WTC11 (cell line): ENCODE measurements around the gene BMP4. TPM values are rescaled to one million over a fixed set of nuclear protein-coding genes. Genes with fewer than 3 reads are reported as not detected.

Source experiments
- ATAC-seq: fragments of 200-7000 bp; cut with Tn5 transposase; 2 replicates; pipeline ENCODE4 v1.10.0; 2021; ENCODE audit warnings: mild to moderate bottlenecking, moderate library complexity
- CTCF ChIA-PET: fragments of 300-600 bp; sonication (Branson Sonifier 250); formaldehyde crosslinking; loops from one replicate; lab custom pipeline; 2021; ENCODE audit warnings: antibody characterized with exemption; lab: Charles Lee
- POLR2A ChIA-PET: fragments of 350-600 bp; sonication (Branson Sonifier 250); formaldehyde crosslinking; loops from one replicate; lab custom pipeline; 2021; ENCODE audit warnings: antibody characterized with exemption; lab: Charles Lee
- DNase-seq: peaks from one replicate; pipeline ENCODE4 v3.0.0; 2021; ENCODE audit warnings: low spot score
- H3K27ac Mint-ChIP-seq: 2 replicates; pipeline ENCODE4 v1.8.0; 2021; ENCODE audit warnings: mixed read lengths
- H3K27me3 Mint-ChIP-seq: 2 replicates; pipeline ENCODE4 v1.8.0; 2021; ENCODE audit warnings: low read depth, mild to moderate bottlenecking, moderate library complexity, mixed read lengths
- H3K36me3 Mint-ChIP-seq: 2 replicates; pipeline ENCODE4 v1.8.0; 2021; ENCODE audit warnings: mixed read lengths
- H3K4me1 Mint-ChIP-seq: 2 replicates; pipeline ENCODE4 v1.8.0; 2022; ENCODE audit warnings: mixed read lengths
- H3K4me3 Mint-ChIP-seq: 2 replicates; pipeline ENCODE4 v1.8.0; 2021; ENCODE audit warnings: mild to moderate bottlenecking, moderate library complexity, mixed read lengths
- H3K9me3 Mint-ChIP-seq: 2 replicates; pipeline ENCODE4 v1.8.0; 2021; ENCODE audit warnings: mixed read lengths
- ATF3 ChIP-seq: sonication (generic); formaldehyde crosslinking; conservative IDR thresholded peaks from 2 replicates; pipeline ENCODE4 v1.8.1; 2022; ENCODE audit warnings: mild to moderate bottlenecking, missing genetic modification reagents
- CREM ChIP-seq: sonication (generic); formaldehyde crosslinking; IDR thresholded peaks from 2 replicates; pipeline ENCODE4 v1.8.1; 2022; ENCODE audit warnings: mild to moderate bottlenecking, missing genetic modification reagents, moderate library complexity
- E2F4 ChIP-seq: sonication (generic); formaldehyde crosslinking; IDR thresholded peaks from 2 replicates; pipeline ENCODE4 v1.8.1; 2022; ENCODE audit warnings: low read depth, mild to moderate bottlenecking, moderate library complexity, missing genetic modification reagents, borderline replicate concordance
- ESRRA ChIP-seq: sonication (generic); formaldehyde crosslinking; IDR thresholded peaks from 2 replicates; pipeline ENCODE4 v1.8.1; 2022; ENCODE audit warnings: mild to moderate bottlenecking, missing genetic modification reagents, borderline replicate concordance
- FOXP4 ChIP-seq: sonication (generic); formaldehyde crosslinking; IDR thresholded peaks from 2 replicates; pipeline ENCODE4 v1.8.0; 2022; ENCODE audit warnings: mild to moderate bottlenecking, missing genetic modification reagents
- GABPB1 ChIP-seq: sonication (generic); formaldehyde crosslinking; IDR thresholded peaks from 2 replicates; pipeline ENCODE4 v1.8.1; 2023; ENCODE audit warnings: mild to moderate bottlenecking, missing genetic modification reagents
- IRF2 ChIP-seq: sonication (generic); formaldehyde crosslinking; IDR thresholded peaks from 2 replicates; pipeline ENCODE4 v1.8.0; 2022; ENCODE audit warnings: low read depth, missing genetic modification reagents, borderline replicate concordance
- MAX ChIP-seq: sonication (generic); formaldehyde crosslinking; IDR thresholded peaks from 2 replicates; pipeline ENCODE4 v1.8.0; 2022; ENCODE audit warnings: mild to moderate bottlenecking, missing genetic modification reagents
- MLX ChIP-seq: sonication (generic); formaldehyde crosslinking; IDR thresholded peaks from 2 replicates; pipeline ENCODE4 v1.8.1; 2023; ENCODE audit warnings: mild to moderate bottlenecking, missing genetic modification reagents, moderate library complexity
- OVOL2 ChIP-seq: fragments of 250-450 bp; sonication (Bioruptor Pico); IDR thresholded peaks from 2 replicates; pipeline ENCODE4 v1.9.0; 2021; ENCODE audit warnings: mild to moderate bottlenecking, borderline replicate concordance
- PREB ChIP-seq: sonication (generic); formaldehyde crosslinking; IDR thresholded peaks from 2 replicates; pipeline ENCODE4 v1.8.1; 2022; ENCODE audit warnings: mild to moderate bottlenecking, missing genetic modification reagents, moderate library complexity, borderline replicate concordance
- SMAD4 ChIP-seq: sonication (generic); formaldehyde crosslinking; IDR thresholded peaks from 2 replicates; pipeline ENCODE4 v1.8.0; 2022; ENCODE audit warnings: mild to moderate bottlenecking, missing genetic modification reagents
- SOX15 ChIP-seq: fragments of 250-450 bp; sonication (Bioruptor Pico); IDR thresholded peaks from 2 replicates; pipeline ENCODE4 v1.9.0; 2021; ENCODE audit warnings: mild to moderate bottlenecking
- STAT6 ChIP-seq: sonication (generic); formaldehyde crosslinking; conservative IDR thresholded peaks from 2 replicates; pipeline ENCODE4 v1.8.1; 2023; ENCODE audit warnings: mild to moderate bottlenecking, low read depth, missing genetic modification reagents, moderate library complexity
- TCF7 ChIP-seq: sonication (generic); formaldehyde crosslinking; IDR thresholded peaks from 2 replicates; pipeline ENCODE4 v1.8.0; 2022; ENCODE audit warnings: mild to moderate bottlenecking, low read depth, missing genetic modification reagents, moderate library complexity
- TEAD4 ChIP-seq: sonication (generic); formaldehyde crosslinking; IDR thresholded peaks from 2 replicates; pipeline ENCODE4 v1.8.0; 2022; ENCODE audit warnings: mild to moderate bottlenecking, missing genetic modification reagents
- ZNF121 ChIP-seq: sonication (generic); formaldehyde crosslinking; IDR thresholded peaks from 2 replicates; pipeline ENCODE4 v1.8.0; 2023; ENCODE audit warnings: missing genetic modification reagents
- ZNF138 ChIP-seq: sonication (generic); formaldehyde crosslinking; conservative IDR thresholded peaks from 2 replicates; pipeline ENCODE4 v1.8.1; 2022; ENCODE audit warnings: mild to moderate bottlenecking, moderate library complexity, missing genetic modification reagents
- ZNF263 ChIP-seq: sonication (generic); formaldehyde crosslinking; IDR thresholded peaks from 2 replicates; pipeline ENCODE4 v1.8.1; 2022; ENCODE audit warnings: low read depth, mild to moderate bottlenecking, moderate library complexity, missing genetic modification reagents
- ZNF396 ChIP-seq: fragments of 250-450 bp; sonication (Bioruptor Pico); IDR thresholded peaks from 2 replicates; pipeline ENCODE4 v1.8.0; 2021; ENCODE audit warnings: mild to moderate bottlenecking, moderate library complexity, borderline replicate concordance
- ZNF416 ChIP-seq: fragments of 250-450 bp; sonication (Bioruptor Pico); IDR thresholded peaks from 2 replicates; pipeline ENCODE4 v1.9.0; 2021; ENCODE audit warnings: mild to moderate bottlenecking, inconsistent platforms
- ZNF423 ChIP-seq: fragments of 250-450 bp; sonication (Bioruptor Pico); IDR thresholded peaks from 2 replicates; pipeline ENCODE4 v2.1.2; 2022; ENCODE audit warnings: mild to moderate bottlenecking, moderate library complexity
- total RNA-seq: library from RNA; stranded (reverse); gene quantifications from 3 replicates; pipeline ENCODE4 v1.2.3, GENCODE V29; 2021

The BMP4 gene
- total RNA-seq, 1 experiment from 2014 or later: 7.8 TPM

- H3K4me1 Mint-ChIP-seq: peaks cover 22% of the 10 kb centered on the region
- H3K9me3 Mint-ChIP-seq: no peaks in the 10 kb centered on the region
- DNase-seq: no peak
- no peaks in the 10 kb centered on the region for H3K36me3 Mint-ChIP-seq
- TF ChIP-seq ATF3 (CRISPR knock-in tag) (no peak), GABPB1 (no peak), ESRRA (CRISPR knock-in tag) (no peak), ZNF423 (CRISPR knock-in tag) (no peak), E2F4 (no peak), TCF7 (CRISPR knock-in tag) (no peak), SMAD4 (no peak), PREB (no peak), CREM (CRISPR knock-in tag) (no peak), STAT6 (CRISPR knock-in tag) (no peak)
- TF ChIP-seq, all 79 proteins: peak for 0
- Mint-ChIP-seq H3K4me3 (no peak overlapping the region), H3K27ac (no peak overlapping the region), H3K27me3 (0 out of 2 replicates have a peak, but pooled peaks cover 2% of the 10 kb centered on the region)
- POLR2A ChIA-PET: no interaction called here
- no peak for ATAC-seq
- CTCF ChIA-PET: interaction anchor here (1.4 to 1.5 kb wide), 3 partner anchors 18 to 347 kb away, joined by 5 to 17 read pairs (median 14); partner anchors contain the start of gene BMP4
Observed at GRCh38 chr14:54000341-54000811, 43.8 kb upstream of the BMP4 start.

GRCh38 chr14:53999061-53999488 is 42.5 kb upstream of the BMP4 start:
- Mint-ChIP-seq H3K9me3 (no peaks in the 10 kb centered on the region), H3K36me3 (no peaks in the 10 kb centered on the region), H3K4me1 (peaks cover 26% of the 10 kb centered on the region), H3K27ac (no peak overlapping the region), H3K27me3 (0 out of 2 replicates have a peak, but pooled peaks cover 2% of the 10 kb centered on the region), H3K4me3 (no peak overlapping the region)
- CTCF ChIA-PET: no interaction called here
- POLR2A ChIA-PET: no interaction called here
- no peak for TF ChIP-seq OVOL2 (CRISPR knock-in tag)
- no peak for TF ChIP-seq ZNF263 (CRISPR knock-in tag)
- TF ChIP-seq ZNF416 (CRISPR knock-in tag): no peak
- no peak for TF ChIP-seq CREM (CRISPR knock-in tag)
- TF ChIP-seq MAX (CRISPR knock-in tag): no peak
- no peak for TF ChIP-seq TEAD4
- no peak for TF ChIP-seq ZNF121 (CRISPR knock-in tag)
- TF ChIP-seq ZNF396 (CRISPR knock-in tag): no peak
- TF ChIP-seq FOXP4 (CRISPR knock-in tag): no peak
- TF ChIP-seq TCF7 (CRISPR knock-in tag): no peak
- no peak for TF ChIP-seq SOX15 (CRISPR knock-in tag)
- no peak for TF ChIP-seq MLX
- no peak for TF ChIP-seq ZNF138 (CRISPR knock-in tag)
- no peak for TF ChIP-seq IRF2 (CRISPR knock-in tag)
- ATAC-seq: peak; percentile 55
- DNase-seq: no peak
